Neural cell (in vitro differentiated cells): ENCODE data around the gene RIPOR1. TPM values are rescaled to one million over a fixed set of nuclear protein-coding genes. Genes with fewer than 3 reads are reported as not detected.

Source experiments
- H2AFZ ChIP-seq: fragments of 200-600, 300-800 bp; sonication (generic), shearing (Covaris generic); 2 replicates; pipeline ENCODE4 v1.6.0; 2014; ENCODE audit warnings: low read depth, mild to moderate bottlenecking, antibody characterized with exemption, low read length, moderate library complexity
- H3F3A ChIP-seq: fragments of 200-600 bp; shearing (Covaris generic); 2 replicates; pipeline ENCODE4 v1.6.1; 2016; ENCODE audit warnings: mild to moderate bottlenecking, moderate library complexity, mixed read lengths, antibody characterized with exemption, low read length; ENCODE audit not compliant: insufficient read depth, poor library complexity, severe bottlenecking
- H3K27ac ChIP-seq: fragments of 200-600, 300-800 bp; sonication (generic), shearing (Covaris generic); 2 replicates; pipeline ENCODE4 v1.5.1; 2014; ENCODE audit warnings: mild to moderate bottlenecking, low read length, moderate library complexity
- H3K27me3 ChIP-seq: fragments of 300-800, 200-600 bp; sonication (generic), shearing (Covaris generic); 2 replicates; pipeline ENCODE4 v1.6.0; 2014; ENCODE audit warnings: mild to moderate bottlenecking, low read depth, low read length, moderate library complexity; ENCODE audit not compliant: insufficient read depth
- H3K36me3 ChIP-seq: fragments of 300-800, 200-600 bp; sonication (generic), shearing (Covaris generic); 2 replicates; pipeline ENCODE4 v1.5.1; 2014; ENCODE audit warnings: mild to moderate bottlenecking, antibody characterized with exemption, low read length, moderate library complexity; ENCODE audit not compliant: insufficient read depth
- H3K4me2 ChIP-seq: fragments of 300-800, 200-600 bp; sonication (generic), shearing (Covaris generic); 2 replicates; pipeline ENCODE4 v1.6.0; 2014; ENCODE audit warnings: mild to moderate bottlenecking, low read length
- H3K4me3 ChIP-seq: fragments of 300-800, 200-600 bp; sonication (generic), shearing (Covaris generic); 2 replicates; pipeline ENCODE4 v1.5.1; 2014; ENCODE audit warnings: mild to moderate bottlenecking, low read length, moderate library complexity
- H3K79me2 ChIP-seq: fragments of 200-600 bp; shearing (Covaris generic); replicated peaks from 2 replicates; pipeline ENCODE4 v1.6.0; 2014; ENCODE audit warnings: mild to moderate bottlenecking, low read length, moderate library complexity; ENCODE audit not compliant: insufficient read depth
- H3K9ac ChIP-seq: fragments of 300-800, 200-600 bp; sonication (generic), shearing (Covaris generic); 2 replicates; pipeline ENCODE4 v1.6.1; 2016; ENCODE audit warnings: mild to moderate bottlenecking, low read length, mixed read lengths
- H3K9me2 ChIP-seq: fragments of 200-600 bp; shearing (Covaris generic); 2 replicates; pipeline ENCODE4 v1.6.1; 2016; ENCODE audit warnings: mild to moderate bottlenecking, low read length, mixed read lengths; ENCODE audit not compliant: insufficient read depth
- H3K9me3 ChIP-seq: fragments of 200-600, 300-800 bp; sonication (generic), shearing (Covaris generic); 2 replicates; pipeline ENCODE4 v1.6.1; 2016; ENCODE audit warnings: mild to moderate bottlenecking, mixed run types, low read length, moderate library complexity, mixed read lengths
- H4K20me1 ChIP-seq: fragments of 200-600 bp; shearing (Covaris generic); 2 replicates; pipeline ENCODE4 v1.6.1; 2016; ENCODE audit warnings: mild to moderate bottlenecking, mixed run types; ENCODE audit not compliant: insufficient read depth
- CTCF ChIP-seq: fragments of 450-650 bp; IDR thresholded peaks from 2 replicates; pipeline ENCODE4 v1.5.1; 2014; ENCODE audit warnings: antibody characterized with exemption, mild to moderate bottlenecking, moderate library complexity; ENCODE audit not compliant: poor library complexity, severe bottlenecking
- EP300 ChIP-seq: fragments of 450-650 bp; conservative IDR thresholded peaks from 2 replicates; pipeline ENCODE4 v1.6.1; 2014; ENCODE audit warnings: antibody characterized with exemption, mild to moderate bottlenecking, moderate library complexity; ENCODE audit not compliant: poor library complexity, severe bottlenecking
- EZH2 ChIP-seq: fragments of 200-600, 300-800 bp; shearing (Covaris generic), sonication (generic); IDR thresholded peaks from 2 replicates; pipeline ENCODE4 v1.6.1; 2014; ENCODE audit warnings: antibody characterized with exemption, low read length, borderline replicate concordance, mild to moderate bottlenecking; ENCODE audit not compliant: insufficient read depth, poor library complexity, severe bottlenecking
- MXI1 ChIP-seq: fragments of 450-650 bp; conservative IDR thresholded peaks from 2 replicates; pipeline ENCODE4 v1.6.1; 2014; ENCODE audit warnings: antibody characterized with exemption, mild to moderate bottlenecking; ENCODE audit not compliant: poor library complexity, severe bottlenecking
- POLR2AphosphoS5 ChIP-seq: IDR thresholded peaks from 2 replicates; pipeline ENCODE4 v1.6.1; 2012
- RAD21 ChIP-seq: fragments of 450-650 bp; conservative IDR thresholded peaks from 2 replicates; pipeline ENCODE4 v1.6.1; 2014; ENCODE audit warnings: antibody characterized with exemption, mild to moderate bottlenecking, moderate library complexity
- REST ChIP-seq: IDR thresholded peaks from 2 replicates; pipeline ENCODE4 v1.6.1; 2012; ENCODE audit warnings: borderline replicate concordance
- SMC3 ChIP-seq: fragments of 450-650 bp; conservative IDR thresholded peaks from 2 replicates; pipeline ENCODE4 v1.6.1; 2014; ENCODE audit warnings: antibody characterized with exemption, mild to moderate bottlenecking, moderate library complexity; ENCODE audit not compliant: poor library complexity
- TAF1 ChIP-seq: IDR thresholded peaks from 2 replicates; pipeline ENCODE4 v1.6.1; 2012; ENCODE audit warnings: low read depth
- polyA plus RNA-seq: library from polyadenylated mRNA; depleted of rRNA; stranded (reverse); fragments of >200 nt; gene quantifications from 2 replicates; pipeline ENCODE4 v1.2.3, GENCODE V29; 2014

RIPOR1 gene
- polyA plus RNA-seq, 1 donor from 2014 or later = 13.2 TPM

- Histone ChIP-seq H3K36me3 (no peaks in the 10 kb centered on the region), H3K9me3 (no peaks in the 10 kb centered on the region), H3K4me2 (no peak overlapping the region), H3K27me3 (no peaks in the 10 kb centered on the region), H3K79me2 (no peaks in the 10 kb centered on the region), H4K20me1 (no peaks in the 10 kb centered on the region), H3F3A (no peaks in the 10 kb centered on the region), H3K9me2 (no peaks in the 10 kb centered on the region), H3K4me3 (no peak overlapping the region), H2AFZ (no peak overlapping the region), H3K9ac (no peak overlapping the region), H3K27ac (no peak overlapping the region)
- TF ChIP-seq TAF1 (no peak), EZH2 (no peak), EP300 (no peak), POLR2AphosphoS5 (no peak)
Measured at GRCh38 chr16:67490335-67491096, 38.1 kb upstream of the RIPOR1 start.

DNA sequence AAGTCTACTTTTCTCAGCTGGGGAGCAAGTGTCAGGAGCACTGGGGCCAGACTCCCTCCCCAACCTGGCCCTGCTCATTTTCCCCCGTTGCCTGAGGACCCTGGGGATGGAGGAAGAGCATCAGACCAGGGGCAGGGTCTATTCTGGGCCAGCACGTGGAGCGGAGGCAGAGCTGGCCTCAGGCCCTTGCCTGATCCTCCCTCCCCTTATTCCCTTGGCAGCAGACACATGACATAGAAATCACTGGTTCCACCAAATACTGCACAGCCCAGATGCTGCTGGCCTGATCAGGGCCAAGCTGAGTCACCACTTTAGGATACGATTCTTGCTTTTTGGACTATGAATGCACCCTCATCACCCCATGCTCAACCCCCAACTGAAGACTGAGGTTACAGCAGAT lies 29.5 kb upstream of the RIPOR1 start:
- Histone ChIP-seq H3K79me2 (no peaks in the 10 kb centered on the region), H3K4me2 (no peak overlapping the region), H3K27me3 (no peaks in the 10 kb centered on the region), H3K9ac (no peak overlapping the region), H3F3A (no peaks in the 10 kb centered on the region), H2AFZ (no peak overlapping the region), H3K36me3 (no peaks in the 10 kb centered on the region), H3K4me3 (no peak overlapping the region), H3K9me2 (no peaks in the 10 kb centered on the region), H3K27ac (no peak overlapping the region), H3K9me3 (no peaks in the 10 kb centered on the region), H4K20me1 (no peaks in the 10 kb centered on the region)
- TF ChIP-seq CTCF (no peak), TAF1 (no peak), SMC3 (no peak), RAD21 (no peak), EP300 (no peak), MXI1 (no peak), POLR2AphosphoS5 (no peak), REST (no peak), EZH2 (no peak)
